ENCODE measurements around the gene SPACA7. TPM values are rescaled to one million over a fixed set of nuclear protein-coding genes. Genes with fewer than 3 reads are reported as not detected.

The SPACA7 gene
- total RNA-seq, 1 experiment from 2014 or later = not detected

- TF ChIP-seq CTCF (conservative IDR thresholded peaks at IDR 0.05) = no peak
These were observed 97.7 kb downstream of the SPACA7 start for GRCh38 chr13:112473818-112474217.

More at GRCh38 chr13:112473818-112474217, 97.7 kb downstream of the SPACA7 start:
- H3K56ac ChIP-seq (ENCODE audit: insufficient read length, low read depth, low read length) = no peak overlapping the region
- no peak overlapping the region for H4K5ac ChIP-seq (ENCODE audit: insufficient read length, low read depth, low read length)
- no peak overlapping the region for H4K91ac ChIP-seq (ENCODE audit: insufficient read length, low read depth, low read length)
- H3K79me2 ChIP-seq (ENCODE audit: insufficient read depth, low read length) = no peaks in the 10 kb centered on the region
- no peak overlapping the region for H2BK15ac ChIP-seq (ENCODE audit: low read depth, low read length)
- H3K36me3 Mint-ChIP-seq (ENCODE audit: insufficient read depth in 1 of 3, low read depth in 3 of 3) = 0 out of 7 replicates have a peak, but pooled peaks cover 0 to 3% (median 0%) of the 10 kb centered on the region in 3 experiments
- no peak overlapping the region for H3K18ac ChIP-seq (ENCODE audit: insufficient read length, low read depth, low read length)
- H2AK5ac ChIP-seq (ENCODE audit: insufficient read length, low read length) = no peak overlapping the region
- no peak overlapping the region for H3K14ac ChIP-seq (ENCODE audit: insufficient read depth, low read length)
- WGBS (ENCODE audit: extremely low coverage, insufficient read length, low lambda C conversion rate) = no CpG with 5 or more reads among the region's 5 CpGs
- H3K4me2 ChIP-seq (ENCODE audit: insufficient read depth, insufficient read length, low read length) = no peak overlapping the region
- no peak overlapping the region for H3K23ac ChIP-seq (ENCODE audit: insufficient read length, low read depth, low read length)
- H3K9ac ChIP-seq (ENCODE audit: extremely low read depth, insufficient read length, low read length) = no peak overlapping the region
- H3K4me1 Mint-ChIP-seq = no peaks in the 10 kb centered on the region
- no peak overlapping the region for H3K4me3 Mint-ChIP-seq
- H3K9me3 ChIP-seq (ENCODE audit: control insufficient read depth, low read depth, low read length) = no peaks in the 10 kb centered on the region
- H3K27ac ChIP-seq (ENCODE audit: insufficient read length, low read depth, low read length) = no peak overlapping the region
- DNase-seq = no peak
- no peaks in the 10 kb centered on the region for H3K4me1 ChIP-seq (ENCODE audit: insufficient read depth, low read length)
- H3K9me3 Mint-ChIP-seq = no peaks in the 10 kb centered on the region; a peak in 2 of 5 replicates
- no peak overlapping the region for H4K8ac ChIP-seq (replicated peaks; ENCODE audit: insufficient read length, low read depth, low read length)
- no peak overlapping the region for H3K27ac Mint-ChIP-seq
- H2BK5ac ChIP-seq (ENCODE audit: insufficient read length, low read length) = no peak overlapping the region
- H3K27me3 ChIP-seq (ENCODE audit: insufficient read depth, low read length) = no peaks in the 10 kb centered on the region
- no peak overlapping the region for H2BK12ac ChIP-seq (ENCODE audit: insufficient read length, low read depth, low read length)
- H3K23me2 ChIP-seq (ENCODE audit: insufficient read length, low read depth, low read length, poor library complexity, severe bottlenecking) = no peaks in the 10 kb centered on the region
- no peaks in the 10 kb centered on the region for H3K79me1 ChIP-seq (ENCODE audit: insufficient read depth, low read depth, low read length, poor library complexity, severe bottlenecking)
- no peak overlapping the region for H2BK120ac ChIP-seq (ENCODE audit: low read depth, low read length, poor library complexity, severe bottlenecking)
- no peak overlapping the region for H3K4ac ChIP-seq (ENCODE audit: low read depth, low read length)
- H3K27me3 Mint-ChIP-seq (ENCODE audit: low read depth) = peaks cover 2% of the 10 kb centered on the region
- no peak overlapping the region for H2BK20ac ChIP-seq (ENCODE audit: low read depth, low read length, poor library complexity, severe bottlenecking)
- H4K20me1 ChIP-seq (ENCODE audit: control insufficient read depth, insufficient read depth, insufficient read length) = no peaks in the 10 kb centered on the region
- H3T11ph ChIP-seq (ENCODE audit: low read length) = no peak overlapping the region
- no peak overlapping the region for H2AFZ ChIP-seq (ENCODE audit: low read length)
